HepG2 (cell line): ENCODE results near the gene ZNF804A. TPM values are rescaled to one million over a fixed set of nuclear protein-coding genes. Genes with fewer than 3 reads are reported as not detected.

Experiments
- ARID2 ChIP-seq: sonication (generic); formaldehyde crosslinking; IDR thresholded peaks from 2 replicates; pipeline ENCODE4 v1.8.1; 2022; ENCODE audit warnings: mild to moderate bottlenecking, missing genetic modification reagents, borderline replicate concordance
- ETS1 ChIP-seq: sonication (generic); formaldehyde crosslinking; IDR thresholded peaks from 2 replicates; pipeline ENCODE4 v1.4.0; 2020; ENCODE audit warnings: missing genetic modification reagents
- KDM2A ChIP-seq: sonication (generic); formaldehyde crosslinking; IDR thresholded peaks from 2 replicates; pipeline ENCODE4 v1.4.0; 2020; ENCODE audit warnings: low read depth, missing genetic modification reagents, borderline replicate concordance
- NRL ChIP-seq: sonication (generic); formaldehyde crosslinking; IDR thresholded peaks from 2 replicates; pipeline ENCODE4 v1.5.0; 2020; ENCODE audit warnings: missing genetic modification reagents, mild to moderate bottlenecking, moderate library complexity, borderline replicate concordance
- RBAK ChIP-seq: sonication (generic); formaldehyde crosslinking; IDR thresholded peaks from 2 replicates; pipeline ENCODE4 v1.5.1; 2020; ENCODE audit warnings: mild to moderate bottlenecking, missing genetic modification reagents
- TRAFD1 ChIP-seq: sonication (generic); formaldehyde crosslinking; IDR thresholded peaks from 2 replicates; pipeline ENCODE4 v1.5.1; 2020; ENCODE audit warnings: missing genetic modification reagents, mild to moderate bottlenecking, borderline replicate concordance
- ZNF646 ChIP-seq: sonication (generic); formaldehyde crosslinking; IDR thresholded peaks from 2 replicates; pipeline ENCODE4 v1.9.0; 2021; ENCODE audit warnings: mild to moderate bottlenecking, missing genetic modification reagents
- ZNF768 ChIP-seq: sonication (generic); formaldehyde crosslinking; IDR thresholded peaks from 2 replicates; pipeline ENCODE4 v1.4.0; 2020; ENCODE audit warnings: missing genetic modification reagents
- polyA plus RNA-seq, 8 experiments: library from polyadenylated mRNA; depleted of rRNA in 3 of 8; stranded (reverse) in 7 of 8; unstranded in 1 of 8; fragments of >200 nt; fragmentation: Illumina TruSeq in 4 of 8; extraction: Trizol in 4 of 8; gene quantifications; 2 replicates each; pipeline versions ENCODE4 v1.2.1 to v1.2.3, GENCODE V29; 2011 to 2016; ENCODE audit warnings: low read depth in 4 of 8, missing spikeins in 1 of 8, mixed read lengths in 1 of 8; ENCODE audit not compliant: insufficient read depth in 1 of 8
- total RNA-seq, 5 experiments: library from RNA; depleted of rRNA; stranded (reverse); fragments of >200 nt; fragmentation: Illumina TruSeq; extraction: Trizol; gene quantifications; 2 replicates each; pipeline ENCODE4 v1.2.3, GENCODE V29; 2016; ENCODE audit warnings: low read depth in 1 of 5

The ZNF804A gene
- total and polyA plus RNA-seq, 2 of the 13 experiments (the other 11 are each of a cell fraction or from before 2014, with no cell fraction given) = 0.07 to 0.09 TPM

GRCh38 chr2:184597571-184597991 lies 748 bp upstream of the ZNF804A start (continued):
- TF ChIP-seq ZNF646 (CRISPR knock-in tag) (no peak), RBAK (CRISPR knock-in tag) (no peak), ZNF768 (CRISPR knock-in tag) (no peak), ETS1 (CRISPR knock-in tag) (no peak), ARID2 (no peak), KDM2A (no peak), TRAFD1 (CRISPR knock-in tag) (no peak), NRL (no peak)
